Frontal cortex (tissue), 4 donors: ENCODE results near the gene PNMA1. TPM values are rescaled to one million over a fixed set of nuclear protein-coding genes. Genes with fewer than 3 reads are reported as not detected.
"Not testable (repeated sequence)": the region's sequence is repeated elsewhere in the genome, so short reads cannot be mapped to it uniquely, and the experiment has no call there.

Experiments used
- DNase-seq, 2 donors: peaks; one replicate each; pipeline ENCODE4 v3.0.0; 2012; ENCODE audit warnings: low spot score in 2 of 2
- FAIRE-seq: peaks from 2 replicates; lab custom pipeline; 2012; peaks lifted over from hg19 to GRCh38; lab: Jason Lieb, UNC
- total RNA-seq: library from RNA; depleted of rRNA; stranded (reverse); fragments of >200 nt; gene quantifications from one replicate; pipeline ENCODE4 v1.2.3, GENCODE V29; 2014
- donor health status: control.
- donor health status: control.
- donor health status: control.

PNMA1 gene
- total RNA-seq, 1 donor from 2014 or later, result 70.5 TPM

- no peak for FAIRE-seq
- DNase-seq, result no peak
Observed at GRCh38 chr14:73720636-73721035, 6.5 kb upstream of the PNMA1 start.

GRCh38 chr14:73719791-73720190 is 5.6 kb upstream of the PNMA1 start:
- FAIRE-seq, result no peak

GRCh38 chr14:73719361-73719760 is 5.2 kb upstream of the PNMA1 start:
- FAIRE-seq, result no peak

More at GRCh38 chr14:73719791-73720190, 5.6 kb upstream of the PNMA1 start:
- DNase-seq, result no peak

GRCh38 chr14:73718418-73719251 is 4.5 kb upstream of the PNMA1 start:
- DNase-seq, result peak; percentile 60 to 77
- FAIRE-seq, result no peak

More at GRCh38 chr14:73719361-73719760, 5.2 kb upstream of the PNMA1 start:
- no peak for DNase-seq

- FAIRE-seq, result no peak
- peak in 1 of 2 donors; percentile 42 for DNase-seq
Observed at GRCh38 chr14:73717711-73718417, 3.7 kb upstream of the PNMA1 start.

GRCh38 chr14:73717266-73717665 is 3.1 kb upstream of the PNMA1 start:
- FAIRE-seq (no peak), DNase-seq (peak in 1 of 2 donors; percentile 44)

GRCh38 chr14:73715707-73716106 is 1.5 kb upstream of the PNMA1 start:
- DNase-seq (no peak), FAIRE-seq (no peak)

GRCh38 chr14:73714656-73715081 is 485 bp upstream of the PNMA1 start:
- no peak for DNase-seq

GRCh38 chr14:73713206-73713802 is 880 bp downstream of the PNMA1 start:
- no peak for DNase-seq
- no peak for FAIRE-seq

More at GRCh38 chr14:73714656-73715081, 485 bp upstream of the PNMA1 start:
- no peak for FAIRE-seq

GRCh38 chr14:73712540-73713180 is 1.5 kb downstream of the PNMA1 start:
- DNase-seq (peak in 1 of 2 donors; percentile 27), FAIRE-seq (no peak)

- DNase-seq (peak in 1 of 2 donors; percentile 17), FAIRE-seq (no peak)
Observed at GRCh38 chr14:73712071-73712506, 2.1 kb downstream of the PNMA1 start.

- FAIRE-seq, result no peak
Observed at GRCh38 chr14:73710737-73711136, 3.4 kb downstream of the PNMA1 start.

GRCh38 chr14:73709904-73710469 is 4.2 kb downstream of the PNMA1 start:
- FAIRE-seq, result no peak
- DNase-seq, result no peak

More at GRCh38 chr14:73710737-73711136, 3.4 kb downstream of the PNMA1 start:
- no peak for DNase-seq

- not testable (repeated sequence) for DNase-seq, FAIRE-seq
Observed at GRCh38 chr14:73708076-73708475, 6.1 kb downstream of the PNMA1 start.

GRCh38 chr14:73700325-73700724 is 13.9 kb downstream of the PNMA1 start:
- FAIRE-seq (no peak), DNase-seq (no peak)

- FAIRE-seq, result no peak
- no peak for DNase-seq
Observed at GRCh38 chr14:73696466-73697400, 17.5 kb downstream of the PNMA1 start.

GRCh38 chr14:73695997-73696396 is 18.2 kb downstream of the PNMA1 start:
- FAIRE-seq, result peak; percentile 23
- DNase-seq, result no peak

GRCh38 chr14:73695082-73695481 is 19.1 kb downstream of the PNMA1 start:
- DNase-seq (no peak), FAIRE-seq (no peak)
